Islet precursor cell (in vitro differentiated cells): ENCODE data around the gene UCN3.
A peak's percentile ranks its signal among the peaks of the same experiment; 100 is the strongest.
"Not testable (repeated sequence)": the region's sequence is repeated elsewhere in the genome, so short reads cannot be mapped to it uniquely, and the experiment has no call there.

Experiments
- DNase-seq: peaks from one replicate; pipeline ENCODE4 v3.0.0-alpha.2; 2018

The UCN3 gene

GRCh38 chr10:5410787-5411186 is 46.0 kb downstream of the UCN3 start:
- not testable (repeated sequence) for DNase-seq

- DNase-seq = no peak
Observed at GRCh38 chr10:5411941-5412276, 47.1 kb downstream of the UCN3 start.

- peak; percentile 96 for DNase-seq
Observed at GRCh38 chr10:5412277-5412941, 47.6 kb downstream of the UCN3 start, which contains the start of gene NET1. NET1 (plus strand) TSS chr10:5412557; CDS start chr10:5412693, 136 bp downstream.

GRCh38 chr10:5413012-5413938 is 48.5 kb downstream of the UCN3 start:
- DNase-seq = peak; percentile 67

GRCh38 chr10:5416981-5417380 is 52.2 kb downstream of the UCN3 start:
- no peak for DNase-seq

- DNase-seq = no peak
Observed at GRCh38 chr10:5418584-5418983, 53.8 kb downstream of the UCN3 start.

- DNase-seq = no peak
Observed at GRCh38 chr10:5419466-5420094, 54.8 kb downstream of the UCN3 start.

GRCh38 chr10:5423771-5424170 is 59.0 kb downstream of the UCN3 start:
- no peak for DNase-seq
